ENCODE results near the gene ENAH.

Gene ENAH

DNA sequence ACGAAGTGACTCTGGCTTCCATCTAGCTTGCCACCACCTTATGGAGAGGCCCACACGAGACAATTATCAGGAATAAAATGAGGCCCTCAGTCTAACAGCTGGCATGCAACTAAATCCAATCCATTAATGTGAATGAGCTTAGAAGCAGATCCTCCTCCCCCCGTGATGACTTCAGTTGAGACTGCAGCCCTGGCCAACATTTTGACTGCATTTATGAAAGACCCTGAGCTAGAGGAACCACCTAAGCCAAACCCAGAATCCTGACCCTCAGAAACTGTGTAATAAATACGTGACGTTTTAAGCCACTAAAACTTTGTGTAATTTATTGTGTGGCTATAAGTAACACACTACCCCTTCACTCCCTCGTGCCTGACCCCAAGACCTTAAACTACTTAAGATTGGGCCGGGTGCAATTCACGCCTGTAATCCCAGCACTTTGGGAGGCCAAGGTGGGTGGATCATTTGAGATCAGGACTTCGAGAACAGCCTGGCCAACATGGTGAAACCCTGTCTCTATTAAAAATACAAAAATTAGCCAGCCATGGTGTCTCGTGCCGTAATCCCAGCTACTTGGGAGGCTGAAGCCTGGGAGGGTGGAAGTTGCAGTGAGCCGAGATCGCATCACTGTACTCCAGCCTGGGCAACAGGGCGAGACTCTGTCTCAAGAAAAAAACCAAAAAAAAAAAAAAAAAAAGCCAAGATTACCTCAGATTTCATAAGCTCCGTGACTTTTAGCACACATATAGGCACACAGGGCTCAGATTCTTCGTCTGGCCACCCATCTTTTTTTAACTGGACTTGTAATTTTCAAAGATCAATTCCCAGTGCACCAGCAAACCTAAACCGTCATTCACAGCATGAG is 72.5 kb downstream of the ENAH start:
- Histone ChIP-seq H3K36me3 (ENCODE audit: insufficient read depth, low read length) (no peaks in the 10 kb centered on the region), H3K9ac (ENCODE audit: low read depth, low read length, poor library complexity, severe bottlenecking) (no peak overlapping the region), H3K27me3 (ENCODE audit: insufficient read depth, low read length, poor library complexity, severe bottlenecking) (no peaks in the 10 kb centered on the region), H3K4me2 (ENCODE audit: low read depth, low read length, poor library complexity, severe bottlenecking) (no peak overlapping the region), H3K4me3 (ENCODE audit: low read length, poor library complexity, severe bottlenecking) (no peak overlapping the region), H3K79me2 (ENCODE audit: insufficient read depth, low read length) (no peaks in the 10 kb centered on the region), H3K4me1 (ENCODE audit: insufficient read depth, low read length, poor library complexity, severe bottlenecking) (no peaks in the 10 kb centered on the region), H3K9me2 (replicated peaks; ENCODE audit: low read depth, low read length) (no peaks in the 10 kb centered on the region), H2AFZ (ENCODE audit: low read length) (no peak overlapping the region), H3K9me3 (ENCODE audit: insufficient read depth, low read depth, low read length) (no peaks in the 10 kb centered on the region), H3F3A (ENCODE audit: low read depth) (no peaks in the 10 kb centered on the region), H4K20me1 (ENCODE audit: insufficient read depth, low read length, poor library complexity, severe bottlenecking) (no peaks in the 10 kb centered on the region)
- TF ChIP-seq, protein P1, sequence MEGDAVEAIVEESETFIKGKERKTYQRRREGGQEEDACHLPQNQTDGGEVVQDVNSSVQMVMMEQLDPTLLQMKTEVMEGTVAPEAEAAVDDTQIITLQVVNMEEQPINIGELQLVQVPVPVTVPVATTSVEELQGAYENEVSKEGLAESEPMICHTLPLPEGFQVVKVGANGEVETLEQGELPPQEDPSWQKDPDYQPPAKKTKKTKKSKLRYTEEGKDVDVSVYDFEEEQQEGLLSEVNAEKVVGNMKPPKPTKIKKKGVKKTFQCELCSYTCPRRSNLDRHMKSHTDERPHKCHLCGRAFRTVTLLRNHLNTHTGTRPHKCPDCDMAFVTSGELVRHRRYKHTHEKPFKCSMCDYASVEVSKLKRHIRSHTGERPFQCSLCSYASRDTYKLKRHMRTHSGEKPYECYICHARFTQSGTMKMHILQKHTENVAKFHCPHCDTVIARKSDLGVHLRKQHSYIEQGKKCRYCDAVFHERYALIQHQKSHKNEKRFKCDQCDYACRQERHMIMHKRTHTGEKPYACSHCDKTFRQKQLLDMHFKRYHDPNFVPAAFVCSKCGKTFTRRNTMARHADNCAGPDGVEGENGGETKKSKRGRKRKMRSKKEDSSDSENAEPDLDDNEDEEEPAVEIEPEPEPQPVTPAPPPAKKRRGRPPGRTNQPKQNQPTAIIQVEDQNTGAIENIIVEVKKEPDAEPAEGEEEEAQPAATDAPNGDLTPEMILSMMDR (conservative IDR thresholded peaks at IDR 0.05; ENCODE audit: low read length), result no peak
- TF ChIP-seq EZH2phosphoT487 (IDR thresholded peaks at IDR 0.05; ENCODE audit: borderline replicate concordance), result no peak

DNA sequence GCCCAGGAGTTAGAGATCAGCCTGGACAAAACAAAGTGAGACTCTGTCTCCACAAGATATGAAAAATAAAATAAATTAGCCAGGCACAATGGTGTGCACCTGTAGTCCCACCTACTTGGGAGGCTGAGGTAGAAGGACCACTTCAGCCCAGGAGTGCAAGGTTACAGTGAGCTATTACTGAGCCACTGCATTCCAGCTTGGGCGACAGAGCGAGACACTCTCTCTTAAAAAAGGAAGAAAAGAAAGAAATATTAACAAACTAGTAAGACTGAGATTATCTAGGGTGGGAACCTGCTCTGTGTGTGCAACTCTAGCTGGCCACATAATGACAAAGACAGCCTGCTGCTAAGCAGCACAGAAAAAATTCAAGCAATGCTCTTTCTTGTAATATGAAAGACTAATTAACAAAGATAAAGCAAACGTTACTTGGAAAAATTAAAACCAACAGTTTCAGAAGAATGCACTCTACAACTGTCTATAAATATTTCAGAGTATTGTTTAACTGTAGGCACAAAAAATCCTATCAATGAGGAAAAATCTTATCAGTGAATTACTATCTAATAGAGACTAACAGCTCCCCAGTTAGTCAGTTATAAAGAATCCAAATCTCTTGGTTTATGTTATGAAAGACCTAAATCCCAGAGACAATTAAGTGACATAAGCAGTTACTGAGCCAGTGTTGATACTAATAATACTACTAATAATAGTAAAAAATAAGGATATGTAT is 74.5 kb downstream of the ENAH start:
- Histone ChIP-seq H3K4me2 (ENCODE audit: low read depth, low read length, poor library complexity, severe bottlenecking) (no peak overlapping the region), H3K79me2 (ENCODE audit: insufficient read depth, low read length) (no peaks in the 10 kb centered on the region)

DNA sequence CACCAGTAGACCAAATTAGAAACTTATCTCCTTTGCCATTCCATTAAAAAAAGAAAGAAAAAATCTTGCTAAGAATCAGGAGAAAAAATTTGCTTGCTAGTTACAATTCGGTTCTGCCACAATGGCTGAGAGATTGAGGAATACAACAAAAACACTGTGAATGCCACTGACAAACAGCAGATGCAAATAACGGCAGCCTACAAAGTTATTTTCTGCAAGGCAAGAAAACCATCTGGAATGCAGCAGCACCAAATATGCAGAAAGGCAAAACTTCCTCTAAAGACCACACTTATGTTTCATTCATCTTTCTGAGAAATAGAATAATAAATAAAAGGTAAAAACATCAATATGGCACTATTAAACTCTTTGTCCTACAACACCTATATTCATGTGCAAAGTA is 75.7 kb downstream of the ENAH start:
- Histone ChIP-seq H3K9ac (ENCODE audit: low read depth, low read length, poor library complexity, severe bottlenecking) (no peak overlapping the region), H3K4me2 (ENCODE audit: low read depth, low read length, poor library complexity, severe bottlenecking) (no peak overlapping the region), H3K36me3 (ENCODE audit: insufficient read depth, low read length) (no peaks in the 10 kb centered on the region), H3K27me3 (ENCODE audit: insufficient read depth, low read length, poor library complexity, severe bottlenecking) (no peaks in the 10 kb centered on the region), H3F3A (ENCODE audit: low read depth) (no peaks in the 10 kb centered on the region), H3K9me3 (ENCODE audit: insufficient read depth, low read depth, low read length) (no peaks in the 10 kb centered on the region), H4K20me1 (ENCODE audit: insufficient read depth, low read length, poor library complexity, severe bottlenecking) (no peaks in the 10 kb centered on the region), H3K4me1 (ENCODE audit: insufficient read depth, low read length, poor library complexity, severe bottlenecking) (no peaks in the 10 kb centered on the region), H3K9me2 (replicated peaks; ENCODE audit: low read depth, low read length) (no peaks in the 10 kb centered on the region), H3K4me3 (ENCODE audit: low read length, poor library complexity, severe bottlenecking) (no peak overlapping the region), H2AFZ (ENCODE audit: low read length) (no peak overlapping the region), H3K79me2 (ENCODE audit: insufficient read depth, low read length) (no peaks in the 10 kb centered on the region)
- TF ChIP-seq, protein P1 (conservative IDR thresholded peaks at IDR 0.05; ENCODE audit: low read length), result no peak
- no peak for TF ChIP-seq EZH2phosphoT487 (IDR thresholded peaks at IDR 0.05; ENCODE audit: borderline replicate concordance)

More for the DNA sequence above, 74.5 kb downstream of the ENAH start:
- Histone ChIP-seq H3K9ac (ENCODE audit: low read depth, low read length, poor library complexity, severe bottlenecking) (no peak overlapping the region), H3K27me3 (ENCODE audit: insufficient read depth, low read length, poor library complexity, severe bottlenecking) (no peaks in the 10 kb centered on the region), H2AFZ (ENCODE audit: low read length) (no peak overlapping the region), H3K4me3 (ENCODE audit: low read length, poor library complexity, severe bottlenecking) (no peak overlapping the region), H3K4me1 (ENCODE audit: insufficient read depth, low read length, poor library complexity, severe bottlenecking) (no peaks in the 10 kb centered on the region), H3K9me3 (ENCODE audit: insufficient read depth, low read depth, low read length) (no peaks in the 10 kb centered on the region), H3F3A (ENCODE audit: low read depth) (no peaks in the 10 kb centered on the region), H3K9me2 (replicated peaks; ENCODE audit: low read depth, low read length) (no peaks in the 10 kb centered on the region), H3K36me3 (ENCODE audit: insufficient read depth, low read length) (no peaks in the 10 kb centered on the region), H4K20me1 (ENCODE audit: insufficient read depth, low read length, poor library complexity, severe bottlenecking) (no peaks in the 10 kb centered on the region)
- TF ChIP-seq EZH2phosphoT487 (IDR thresholded peaks at IDR 0.05; ENCODE audit: borderline replicate concordance), result no peak
- TF ChIP-seq, protein P1 (conservative IDR thresholded peaks at IDR 0.05; ENCODE audit: low read length), result no peak
